ENCODE results near the gene LSAMP.

Gene LSAMP

DNA sequence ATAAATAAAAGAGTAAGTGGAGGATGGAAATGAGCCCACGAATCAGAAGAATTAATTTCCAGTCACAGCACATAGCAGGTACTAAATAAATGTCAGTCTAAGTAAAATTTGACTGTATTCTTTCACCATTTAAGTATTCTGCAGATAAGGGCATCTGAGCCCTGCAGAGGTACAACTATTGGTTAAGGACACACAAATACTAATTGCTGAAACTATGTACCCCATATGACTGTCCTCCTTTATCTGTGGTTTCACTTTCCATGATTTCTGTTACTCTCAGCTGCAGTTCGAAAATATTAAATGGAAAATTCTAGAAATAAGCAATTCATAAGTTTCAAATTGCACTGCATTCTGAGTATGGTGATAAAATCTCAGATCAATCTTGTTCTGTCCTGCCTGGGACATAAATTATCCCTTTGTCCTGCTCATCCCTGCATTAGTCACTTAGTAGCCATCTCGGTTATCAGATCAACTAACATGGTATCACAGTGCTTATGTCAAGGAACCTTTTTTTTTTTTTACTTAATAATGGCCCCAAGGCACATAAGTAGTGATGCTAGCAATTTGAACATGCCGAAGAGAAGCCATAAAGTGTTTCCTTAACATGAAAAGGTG lies 95.1 kb downstream of the LSAMP start:
- DNase-seq, result no peak

DNA sequence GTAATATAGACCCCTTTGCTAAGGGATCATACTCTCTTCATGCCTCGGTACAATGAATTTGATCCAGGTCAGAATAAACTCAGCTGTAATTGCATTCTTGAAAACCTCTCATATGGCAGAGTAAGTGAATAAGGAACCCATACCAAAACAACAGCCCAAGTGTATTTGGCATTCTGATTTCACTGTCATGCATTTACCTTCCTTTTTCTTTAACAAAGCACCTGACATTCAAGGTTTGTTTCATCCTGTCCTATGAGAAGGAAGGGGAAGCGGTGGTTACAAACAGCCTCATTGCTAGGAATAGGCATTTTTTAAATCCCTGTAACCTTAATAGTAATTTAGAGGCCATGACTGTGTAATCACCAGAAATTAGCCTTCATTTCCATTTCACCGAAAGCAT lies 97.1 kb downstream of the LSAMP start:
- no peak for DNase-seq

DNA sequence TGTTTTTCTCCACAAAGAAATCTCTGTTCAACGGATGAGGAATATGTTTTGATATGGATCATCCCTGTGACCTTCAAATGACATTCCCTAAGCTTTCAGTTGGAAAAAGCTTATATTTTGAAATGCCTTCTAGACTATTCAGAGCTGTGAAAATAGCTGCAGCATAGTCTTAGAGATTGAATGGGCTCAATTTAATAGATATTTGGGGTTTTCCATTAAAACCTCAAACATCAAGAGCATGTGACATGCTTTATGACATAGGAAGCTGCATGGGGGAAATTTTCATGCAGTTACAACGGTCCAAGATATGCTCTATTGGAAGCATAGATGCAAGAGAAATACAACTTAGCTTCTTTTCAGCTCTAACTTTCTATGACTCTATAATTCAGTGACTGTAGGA lies 102.8 kb downstream of the LSAMP start:
- no peak for DNase-seq

DNA sequence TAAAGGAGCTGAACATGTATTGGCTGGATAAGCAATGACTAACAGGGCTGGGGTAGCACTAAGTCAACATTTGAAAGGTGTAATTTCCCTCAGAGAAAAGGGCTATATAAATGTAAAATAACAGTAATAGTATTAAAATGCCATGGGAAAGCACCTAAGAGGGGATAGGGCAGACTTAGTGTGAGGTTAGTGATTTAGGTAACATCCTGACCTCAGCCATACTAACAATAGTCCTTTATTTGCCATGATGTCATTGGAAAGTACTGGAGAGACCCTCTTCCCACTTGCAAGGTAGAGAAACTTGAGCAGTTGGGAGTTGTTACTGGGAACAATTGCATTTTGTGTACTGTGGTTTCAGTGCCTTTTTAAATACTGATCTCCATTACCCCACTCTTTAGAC lies 103.4 kb downstream of the LSAMP start:
- DNase-seq, result no peak

DNA sequence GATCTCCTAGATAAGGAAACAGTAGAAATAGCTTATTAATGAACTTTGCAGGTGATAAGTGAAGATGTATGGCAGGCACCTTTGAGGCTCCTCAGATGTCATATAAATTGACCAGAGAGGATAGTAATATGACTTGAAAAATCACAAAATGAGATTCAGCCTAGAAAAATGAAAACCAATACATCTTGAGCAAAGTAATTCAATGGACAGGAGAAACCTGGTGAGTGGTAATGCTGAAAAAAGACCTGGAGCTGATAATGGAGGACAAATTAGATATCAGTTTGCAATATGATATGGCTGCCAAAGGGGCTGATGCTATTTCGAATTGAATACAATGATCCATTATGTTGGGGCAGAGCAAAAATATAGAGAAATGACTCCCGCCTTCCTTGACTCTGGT lies 103.9 kb downstream of the LSAMP start:
- DNase-seq, result no peak

DNA sequence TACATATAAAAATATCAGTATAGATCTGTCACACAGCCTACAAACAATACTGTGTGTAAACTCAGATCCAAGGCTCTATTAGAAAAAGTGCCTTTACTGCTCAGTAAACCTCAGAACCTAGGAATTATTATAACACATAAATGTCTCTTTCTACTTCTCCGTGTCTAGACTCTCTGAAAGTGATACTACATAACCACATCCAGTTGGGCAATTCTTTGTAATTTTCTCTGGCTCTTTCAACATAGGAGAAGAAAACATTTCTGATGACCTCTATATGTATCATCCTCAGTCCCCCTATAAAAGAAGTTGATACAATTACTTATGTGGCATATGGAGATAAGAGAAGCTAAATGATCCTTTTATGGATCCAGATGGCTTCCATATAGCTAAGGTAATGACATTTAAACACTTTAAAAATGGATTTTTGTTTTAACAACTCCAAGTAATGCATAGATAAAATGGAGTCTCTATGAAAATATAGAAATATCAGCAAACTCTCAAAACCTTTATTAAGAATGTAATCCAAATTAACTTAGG lies 104.5 kb downstream of the LSAMP start:
- DNase-seq, result no peak

DNA sequence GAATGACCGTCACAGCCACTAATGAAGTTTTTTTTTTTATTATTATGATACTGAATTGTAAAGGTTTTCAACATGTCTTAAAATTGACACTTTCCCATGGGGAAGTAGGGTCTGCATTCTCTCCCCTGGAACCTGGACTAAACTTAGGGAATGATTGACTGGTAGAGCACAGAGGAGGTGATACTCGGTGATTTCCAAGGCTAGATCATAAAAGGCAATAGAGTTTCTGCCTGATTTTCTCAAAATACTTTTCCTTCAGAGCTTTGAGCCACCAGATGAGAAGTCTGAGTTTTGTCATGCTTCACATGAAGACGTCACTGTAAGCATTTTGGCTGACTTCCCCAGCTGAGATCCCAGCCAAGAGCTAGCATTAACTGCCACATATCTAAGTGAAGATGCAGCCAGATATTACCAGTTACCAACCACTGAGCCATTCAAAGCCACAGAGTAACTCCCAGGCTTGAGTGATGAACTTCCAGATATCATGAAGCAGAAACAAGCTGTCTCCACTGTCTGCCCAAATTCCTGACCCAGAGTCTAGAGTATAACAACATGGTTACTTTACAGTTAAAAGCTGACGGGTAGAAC lies 105.8 kb downstream of the LSAMP start:
- DNase-seq, result peak; percentile 93

DNA sequence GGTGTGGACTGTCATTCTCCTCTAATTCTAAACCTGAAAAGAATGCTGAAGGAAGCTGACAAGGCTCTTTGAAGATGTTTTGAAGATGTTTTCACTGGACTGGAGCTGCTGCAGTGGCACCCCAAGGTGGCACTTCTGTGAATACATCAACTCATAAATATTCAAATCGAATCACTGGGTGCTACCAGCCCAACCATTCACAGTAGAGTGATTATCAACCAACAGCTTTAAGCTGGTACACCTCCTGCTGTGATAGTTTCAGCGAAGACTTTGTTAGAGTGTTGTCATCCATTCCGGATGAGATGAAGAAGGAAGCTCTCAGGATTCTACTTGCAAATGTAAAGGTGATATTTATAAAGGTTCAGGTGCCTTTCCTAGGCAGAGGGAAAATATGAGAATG lies 106.6 kb downstream of the LSAMP start:
- DNase-seq, result no peak

DNA sequence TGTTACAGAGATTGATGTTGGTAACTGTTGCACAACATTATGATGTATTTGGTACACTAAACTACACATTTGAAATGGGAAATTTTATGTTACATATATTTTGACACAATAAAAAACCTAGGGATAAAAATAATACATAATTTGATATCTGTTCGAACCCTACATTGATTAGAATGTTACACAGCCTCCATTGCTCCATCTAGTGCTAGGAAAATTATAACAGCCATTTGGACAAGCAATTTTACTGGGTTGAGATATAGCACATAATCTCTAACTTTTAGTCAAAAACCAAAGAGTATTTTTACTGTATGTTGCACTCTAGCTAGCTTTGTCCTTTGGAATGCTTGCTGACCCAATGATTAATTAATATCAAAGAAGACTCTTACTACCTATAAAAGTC lies 108.1 kb downstream of the LSAMP start:
- DNase-seq, result no peak

DNA sequence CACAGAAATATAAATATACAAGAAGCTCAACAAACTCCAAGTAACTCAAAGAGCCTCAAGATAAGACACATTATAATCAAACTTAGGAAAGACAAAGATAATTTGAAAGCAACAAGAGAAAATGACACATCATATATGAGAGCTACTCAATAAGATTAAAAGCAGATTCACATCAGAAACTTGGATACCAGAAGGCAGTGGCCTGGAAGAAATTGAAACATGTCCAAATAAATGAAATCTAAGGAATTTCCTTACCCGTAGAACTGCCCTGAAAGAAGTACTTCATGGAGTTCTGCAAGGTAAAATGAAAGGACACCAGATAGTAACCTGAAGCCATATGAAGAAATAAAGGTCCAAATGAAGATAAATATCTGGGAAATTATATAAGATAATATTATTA lies 113.9 kb downstream of the LSAMP start:
- DNase-seq, result peak; percentile 22

DNA sequence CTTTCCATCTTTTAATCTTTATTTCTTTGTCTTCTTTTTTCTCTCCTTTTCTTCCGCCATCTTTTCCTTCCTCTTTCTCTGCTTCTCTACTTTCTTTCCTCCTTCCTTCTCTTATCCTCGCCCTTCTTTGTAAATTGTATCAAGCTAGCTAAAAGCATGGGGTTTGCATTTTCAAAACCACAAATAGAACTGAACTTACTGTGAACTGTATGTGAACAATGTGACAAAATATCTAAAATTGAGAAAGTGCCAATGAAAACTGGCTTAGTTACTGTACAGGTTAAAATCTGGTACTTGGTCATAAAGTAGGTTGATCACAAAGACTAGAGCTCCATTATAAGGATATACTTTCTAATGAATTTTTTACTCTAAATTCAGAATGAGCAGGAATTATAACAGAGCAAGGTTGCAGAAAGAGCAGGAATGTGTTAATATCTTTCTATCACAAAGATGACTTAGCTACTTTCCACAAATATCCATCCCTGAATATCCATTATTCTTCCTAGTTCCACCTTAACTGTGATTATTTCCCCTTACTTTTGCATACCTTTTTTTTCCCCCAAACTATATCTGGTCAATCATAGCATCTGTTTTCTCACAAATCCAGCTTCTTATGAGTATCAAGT lies 122.4 kb downstream of the LSAMP start:
- no peak for DNase-seq

DNA sequence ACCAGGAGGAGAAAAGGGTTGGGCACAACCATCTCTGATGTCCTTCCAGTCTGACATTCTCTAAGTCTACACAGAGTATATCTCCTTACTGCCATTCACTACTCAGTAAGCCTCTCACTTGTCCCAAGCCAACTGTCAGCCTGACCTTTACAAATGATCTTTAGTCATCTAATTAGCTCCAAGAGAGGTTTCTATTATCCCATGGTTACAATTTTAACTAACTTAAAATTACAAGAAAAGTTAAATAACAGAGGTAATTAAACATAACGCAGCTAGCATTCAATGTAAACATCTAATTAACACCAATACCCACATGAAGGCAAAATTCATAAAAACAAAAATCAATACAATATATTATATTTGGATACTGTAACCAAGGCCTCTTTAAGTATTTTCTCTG lies 126.9 kb downstream of the LSAMP start:
- peak; percentile 21 for DNase-seq

DNA sequence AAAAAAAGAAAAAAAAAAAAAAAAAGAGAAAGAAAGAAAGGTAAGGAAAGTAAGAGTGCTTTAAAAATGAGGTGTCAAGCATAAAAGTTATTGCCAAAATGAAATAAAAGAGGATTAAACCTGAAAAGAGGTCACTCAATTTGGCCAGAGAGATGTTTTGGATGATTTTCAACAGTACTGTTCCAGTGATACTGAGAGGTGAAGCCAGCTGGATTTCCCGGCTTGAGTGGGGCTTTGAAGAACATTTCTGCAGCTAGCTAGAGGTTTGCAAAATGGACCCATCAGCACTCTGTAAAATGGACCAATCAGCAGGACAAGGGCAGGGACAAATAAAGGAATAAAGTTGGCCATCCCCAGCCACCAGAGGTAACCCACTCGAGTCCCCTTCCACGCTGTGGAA lies 128.5 kb downstream of the LSAMP start:
- peak; percentile 24 for DNase-seq

DNA sequence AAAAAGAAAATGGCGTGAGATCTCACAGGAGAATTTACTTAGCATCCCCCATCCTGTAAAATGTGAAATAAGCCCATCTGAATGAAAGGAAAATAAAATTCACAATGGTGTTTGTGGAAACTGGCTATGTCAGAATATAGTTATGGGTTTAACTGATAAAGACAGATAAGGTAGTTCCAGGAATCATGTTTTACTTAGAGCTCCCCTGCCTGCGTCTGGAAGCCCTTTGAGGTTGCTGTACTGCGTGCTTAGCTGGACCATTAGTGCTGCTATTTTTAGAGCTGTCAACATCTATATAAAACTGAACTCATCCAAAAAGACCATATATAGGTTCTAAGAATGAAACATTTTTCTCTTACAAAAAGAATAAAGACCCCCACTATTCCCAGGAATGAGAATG lies 130.8 kb downstream of the LSAMP start:
- no peak for DNase-seq

DNA sequence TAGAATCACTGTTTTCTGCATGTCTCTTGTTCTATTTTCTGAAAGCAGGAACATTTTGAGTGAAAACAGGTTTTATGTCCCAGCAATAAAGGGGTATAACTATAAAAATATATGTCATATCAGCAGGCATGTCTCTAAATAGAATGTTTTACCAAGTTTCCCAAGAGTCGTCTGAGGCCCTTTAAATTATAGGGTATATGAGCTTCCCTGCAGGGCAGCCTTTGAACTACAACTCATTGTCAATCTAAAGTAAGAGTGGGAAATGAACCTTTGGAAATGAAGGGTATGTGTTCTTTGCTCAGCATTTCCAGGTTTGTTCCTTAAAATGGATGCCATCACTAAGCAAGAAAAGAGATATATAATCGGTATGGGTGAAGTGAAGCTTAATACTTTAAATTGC lies 138.6 kb downstream of the LSAMP start:
- DNase-seq, result no peak

DNA sequence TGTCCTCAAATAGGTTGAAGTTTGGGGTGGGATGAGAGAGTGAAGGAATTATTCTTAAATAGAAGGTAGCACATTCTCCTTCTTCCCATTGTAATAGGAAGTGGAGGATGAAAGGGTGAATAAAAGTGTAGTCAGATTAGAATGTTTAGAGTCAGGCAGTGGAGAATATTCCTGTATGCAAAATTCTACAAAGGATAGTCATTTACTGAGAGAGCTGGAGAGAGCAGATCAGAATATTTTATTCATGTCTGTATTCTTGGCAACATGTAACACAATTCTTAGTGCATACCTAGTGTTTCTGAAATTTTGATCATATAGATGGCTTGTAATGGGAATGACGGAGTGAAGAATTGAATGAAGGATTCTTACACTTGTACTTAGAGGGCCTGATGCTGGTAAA lies 139.1 kb downstream of the LSAMP start:
- DNase-seq, result no peak

DNA sequence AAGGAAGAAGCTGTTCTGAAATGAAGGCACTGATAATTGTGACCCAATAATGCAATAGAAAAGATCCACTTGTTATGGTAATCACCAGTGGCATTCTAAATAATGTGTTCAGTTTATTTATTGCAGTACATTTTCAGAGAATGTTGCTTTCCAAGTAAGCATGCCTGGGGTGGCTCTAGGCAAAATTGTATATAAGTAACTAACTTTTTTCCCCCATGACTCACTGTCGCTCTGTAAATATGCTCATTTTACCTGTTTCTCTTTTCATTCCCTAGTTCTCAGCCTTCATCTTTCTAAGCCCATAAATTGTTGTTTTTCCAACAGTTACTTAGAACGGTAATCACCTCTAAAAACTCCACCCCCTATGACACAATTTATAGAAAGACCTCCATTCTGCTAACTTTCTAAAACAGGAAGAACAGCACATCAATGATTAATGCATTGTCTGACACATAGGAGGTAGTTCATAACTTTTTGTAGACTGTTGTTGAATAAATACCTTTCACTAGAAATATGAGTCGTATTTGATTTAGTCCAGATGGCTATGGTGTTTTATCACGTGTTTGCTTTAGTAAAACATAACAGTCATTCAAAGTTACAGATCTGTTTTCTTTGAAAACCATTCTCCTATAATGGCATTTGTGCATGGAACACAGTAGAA lies 143.1 kb downstream of the LSAMP start:
- peak; percentile 21 for DNase-seq

DNA sequence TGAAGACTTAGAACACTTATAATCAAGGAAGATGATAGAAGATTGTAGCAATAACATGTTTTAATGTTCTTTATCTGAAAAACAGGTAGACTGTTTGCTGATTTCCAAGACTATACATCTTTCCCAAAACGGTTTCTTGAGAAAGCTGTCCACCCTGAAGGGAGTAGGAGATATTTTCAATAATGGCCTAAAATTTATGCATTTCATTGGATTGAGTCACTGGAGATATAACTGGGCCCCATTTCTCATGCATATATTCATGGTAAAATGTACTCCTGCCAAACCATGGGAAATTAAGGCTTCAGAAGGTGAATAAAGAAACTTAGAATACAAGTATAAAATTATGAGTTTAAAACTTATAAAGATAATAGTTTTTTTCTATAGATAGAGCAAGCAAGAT lies 143.9 kb downstream of the LSAMP start:
- DNase-seq, result no peak

DNA sequence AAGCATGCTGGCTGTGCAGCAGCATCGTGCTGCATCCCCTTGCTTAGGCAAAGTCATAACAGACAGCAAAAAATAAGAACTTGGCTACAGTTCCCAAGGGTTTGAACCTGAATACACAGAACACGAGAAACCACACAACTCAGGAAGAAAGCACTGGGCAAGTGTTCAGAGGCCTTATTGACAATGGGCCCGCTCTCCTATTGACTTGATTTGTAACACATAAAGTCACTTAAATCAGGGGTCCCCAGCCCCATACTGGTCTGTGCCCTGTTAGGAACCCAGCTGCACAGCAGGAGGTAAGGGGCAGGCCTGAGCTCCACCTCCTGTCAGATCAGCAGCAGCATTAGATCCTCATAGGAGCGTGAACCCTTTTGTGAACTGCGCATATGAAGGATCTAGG lies 145.1 kb downstream of the LSAMP start:
- peak; percentile 86 for DNase-seq

DNA sequence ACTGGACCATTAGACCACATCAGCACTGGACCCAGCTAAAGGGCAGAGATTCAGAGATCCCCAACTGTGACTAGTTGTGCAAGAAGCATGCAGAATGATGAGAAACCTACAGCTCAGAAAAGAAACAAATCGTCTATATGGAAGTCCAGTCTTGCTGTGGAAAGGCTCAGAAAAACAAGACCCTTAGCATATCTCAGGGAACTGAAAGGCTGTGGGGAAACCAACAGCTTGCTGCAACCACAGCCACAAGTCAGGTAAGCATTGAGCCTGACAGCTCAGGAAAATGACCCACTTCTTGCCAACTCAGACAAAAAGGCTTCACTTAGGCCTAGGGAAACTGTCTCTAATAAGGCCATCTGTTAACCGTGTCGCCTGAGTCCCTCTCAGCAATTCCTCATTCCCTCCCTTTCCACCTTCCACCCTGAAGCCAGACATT lies 145.6 kb downstream of the LSAMP start:
- peak; percentile 94 for DNase-seq

DNA sequence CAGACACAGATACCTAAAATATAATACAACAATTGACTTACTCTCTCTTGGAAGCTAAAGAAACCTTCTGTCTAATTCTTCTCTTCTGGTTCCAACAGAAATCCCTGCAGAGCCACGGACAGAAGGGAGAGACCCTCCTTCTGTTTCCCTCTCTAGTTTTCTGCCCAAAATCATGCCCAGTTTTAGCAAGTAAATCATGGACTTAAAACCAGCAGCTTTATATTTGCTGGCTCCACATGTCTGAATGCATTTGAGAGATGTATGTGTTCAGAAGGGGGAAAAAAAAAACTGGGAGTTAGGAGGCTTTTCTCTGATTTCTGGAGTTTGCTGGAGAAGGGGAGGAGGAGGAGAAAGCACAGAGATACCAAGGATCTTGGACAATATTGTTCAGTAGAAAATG lies 147.1 kb downstream of the LSAMP start:
- peak; percentile 71 for DNase-seq

DNA sequence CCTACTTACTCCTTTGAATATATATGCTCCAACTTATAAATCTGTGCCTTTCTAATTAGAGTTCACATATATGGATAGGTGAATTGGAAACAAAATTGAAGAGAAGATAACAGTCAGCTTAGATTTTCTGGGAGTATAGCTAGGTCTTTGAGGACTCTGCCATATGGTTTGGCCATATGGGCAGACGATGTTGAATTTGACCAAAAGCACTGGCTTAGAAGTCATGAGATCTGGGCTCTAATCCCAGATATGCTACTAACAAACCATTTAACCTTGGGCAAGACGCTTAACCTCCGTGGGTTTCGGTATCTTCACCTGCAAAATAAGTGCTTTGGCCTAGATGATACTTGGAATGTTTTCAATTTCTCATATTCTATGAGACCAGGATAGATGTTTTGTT lies 154.1 kb downstream of the LSAMP start:
- peak; percentile 82 for DNase-seq

DNA sequence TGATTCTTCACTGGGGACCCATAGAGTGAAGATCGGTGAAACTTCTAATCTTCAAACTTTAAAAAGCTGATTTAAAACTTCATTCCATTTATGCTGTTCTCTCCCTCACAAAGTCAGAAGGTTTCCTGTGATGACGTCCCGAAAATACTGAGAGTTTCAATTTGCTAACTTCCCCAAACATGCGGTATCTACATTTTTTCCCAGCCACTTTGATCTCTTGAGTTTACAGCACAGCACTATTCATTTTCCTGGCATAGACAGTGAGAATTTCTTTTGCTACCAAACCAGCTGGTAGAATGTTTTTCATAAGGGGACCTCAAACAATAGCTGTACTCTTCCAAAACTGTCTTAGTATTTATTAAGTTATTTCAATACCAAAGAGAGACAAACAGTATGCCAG lies 156.8 kb downstream of the LSAMP start:
- DNase-seq, result peak; percentile 73
